GM12878 (cell line): ENCODE results near the gene BTG1. TPM values are rescaled to one million over a fixed set of nuclear protein-coding genes. Genes with fewer than 3 reads are reported as not detected.

Experiments
- ATAC-seq: fragments of 200-7000 bp; cut with Tn5 transposase; 3 replicates; pipeline ENCODE4 v1.9.1; 2020; ENCODE audit warnings: mild to moderate bottlenecking, moderate library complexity
- BruUV-seq: library from RNA; stranded (reverse); fragments of 400-500 nt; replicated peaks from 2 replicates; lab custom pipeline; 2021; lab: Mats Ljungman, UMichigan
- CTCF ChIA-PET: fragments of 300-600 bp; sonication (Branson Sonifier 250); formaldehyde crosslinking; extraction: SDS; loops from one replicate; lab custom pipeline; 2021; ENCODE audit warnings: inconsistent platforms; lab: Yijun Ruan, JAX
- POLR2A ChIA-PET: fragments of 350-600 bp; formaldehyde crosslinking; extraction: SDS; loops from one replicate; lab custom pipeline; 2021; ENCODE audit warnings: inconsistent platforms; lab: Charles Lee
- RAD21 ChIA-PET: fragments of 300-600 bp; sonication (Branson Sonifier 250); formaldehyde crosslinking; loops from one replicate; lab custom pipeline; 2023; ENCODE audit warnings: antibody characterized with exemption; ENCODE audit not compliant: unreplicated experiment; lab: Charles Lee
- SMC1A ChIA-PET: fragments of 300-600 bp; sonication (Branson Sonifier 250); formaldehyde crosslinking; loops from one replicate; lab custom pipeline; 2023; ENCODE audit not compliant: unreplicated experiment, uncharacterized antibody; lab: Charles Lee
- DNase-seq: peaks from one replicate; pipeline ENCODE4 v3.0.0-alpha.2; 2011; ENCODE audit warnings: low read depth, low spot score
- FAIRE-seq: peaks from 3 replicates; lab custom pipeline; 2011; peaks lifted over from hg19 to GRCh38; lab: Jason Lieb, UNC
- H2AFZ ChIP-seq: 2 replicates; pipeline ENCODE4 v1.6.0; 2011; ENCODE audit warnings: low read depth, low read length, control low read depth; ENCODE audit not compliant: control insufficient read depth
- H3K27ac ChIP-seq: 2 replicates; pipeline ENCODE4 v1.5.1; 2011; ENCODE audit warnings: control low read depth; ENCODE audit not compliant: control insufficient read depth, insufficient read depth
- H3K27me3 ChIP-seq, 2 experiments: replicated peaks in 1 of 2; 2 replicates each; pipeline versions ENCODE4 v1.6.0 to v1.6.1; 2011; ENCODE audit warnings: low read length in 1 of 2; ENCODE audit not compliant: control insufficient read depth in 2 of 2, insufficient read depth in 2 of 2
- H3K36me3 ChIP-seq, 2 experiments: 2 replicates each; pipeline ENCODE4 v1.5.1; 2011; ENCODE audit warnings: low read length in 1 of 2; ENCODE audit not compliant: control insufficient read depth in 2 of 2, insufficient read depth in 2 of 2
- H3K4me1 ChIP-seq: 2 replicates; pipeline ENCODE4 v1.6.1; 2011; ENCODE audit warnings: mild to moderate bottlenecking, low read length, moderate library complexity, mixed read lengths; ENCODE audit not compliant: control insufficient read depth, insufficient read depth
- H3K4me2 ChIP-seq: 2 replicates; pipeline ENCODE4 v1.6.0; 2011; ENCODE audit warnings: control low read depth; ENCODE audit not compliant: control insufficient read depth, insufficient read depth
- H3K4me3 ChIP-seq: fragments of 200-600 bp; sonication (generic); 2 replicates; pipeline ENCODE4 v1.5.1; 2016
- H3K79me2 ChIP-seq: 2 replicates; pipeline ENCODE4 v1.6.0; 2011; ENCODE audit warnings: low read length; ENCODE audit not compliant: control insufficient read depth, insufficient read depth
- H3K9ac ChIP-seq: 2 replicates; pipeline ENCODE4 v1.8.0; 2011; ENCODE audit warnings: low read length, control low read depth, mixed read lengths; ENCODE audit not compliant: control insufficient read depth, insufficient read depth
- H3K9me3 ChIP-seq: replicated peaks from 3 replicates; pipeline ENCODE4 v1.5.1; 2011; ENCODE audit warnings: mild to moderate bottlenecking, low read length; ENCODE audit not compliant: control insufficient read depth, insufficient read depth
- H4K20me1 ChIP-seq: 2 replicates; pipeline ENCODE4 v1.6.0; 2011; ENCODE audit not compliant: control insufficient read depth, insufficient read depth
- BMI1 ChIP-seq: fragments of 450-650 bp; IDR thresholded peaks from 2 replicates; pipeline ENCODE4 v1.6.1; 2016; ENCODE audit warnings: mild to moderate bottlenecking, moderate library complexity, borderline replicate concordance
- FOXK2 ChIP-seq: fragments of 450-650 bp; IDR thresholded peaks from 2 replicates; pipeline ENCODE4 v1.6.1; 2017; ENCODE audit warnings: mild to moderate bottlenecking, moderate library complexity
- MLLT1 ChIP-seq: fragments of 450-650 bp; IDR thresholded peaks from 2 replicates; pipeline ENCODE4 v1.6.1; 2016; ENCODE audit warnings: mild to moderate bottlenecking
- MTA2 ChIP-seq: fragments of 450-650 bp; IDR thresholded peaks from 2 replicates; pipeline ENCODE4 v1.6.1; 2016; ENCODE audit warnings: low read depth, mild to moderate bottlenecking, moderate library complexity
- NBN ChIP-seq: fragments of 450-650 bp; IDR thresholded peaks from 2 replicates; pipeline ENCODE4 v1.6.1; 2016
- NFIC ChIP-seq: IDR thresholded peaks from 2 replicates; pipeline ENCODE4 v1.6.1; 2012; ENCODE audit warnings: low read depth, mild to moderate bottlenecking, inconsistent platforms, low read length, moderate library complexity
- SMAD5 ChIP-seq: IDR thresholded peaks from 2 replicates; pipeline ENCODE4 v1.6.1; 2016; ENCODE audit warnings: antibody characterized with exemption, low read depth
- ZNF384 ChIP-seq: IDR thresholded peaks from 2 replicates; pipeline ENCODE4 v1.6.1; 2012; ENCODE audit warnings: low read depth, mild to moderate bottlenecking, low read length, improper control_type of control experiment, borderline replicate concordance
- ZNF687 ChIP-seq: fragments of 450-650 bp; IDR thresholded peaks from 2 replicates; pipeline ENCODE4 v1.6.1; 2017; ENCODE audit warnings: mild to moderate bottlenecking, moderate library complexity
- WGBS: methylation state at CpG from one replicate; pipeline ENCODE4 v1.1.6; 2016; ENCODE audit warnings: low lambda C conversion rate; ENCODE audit not compliant: insufficient replicate concordance, insufficient coverage; ENCODE audit errors: missing lambda C conversion rate; 5-methylcytosine and 5-hydroxymethylcytosine counted together
- in situ Hi-C: fragments of 300-500 bp; cut with MboI; formaldehyde crosslinking; loops from 9 replicates; pipeline ENCODE4 v1.14.3; 2018; ENCODE audit warnings: mixed read lengths
- intact Hi-C: fragments of 100-400 bp; cut with micrococcal nuclease; formaldehyde crosslinking; loops from one replicate; pipeline ENCODE4 v1.14.2; 2022; ENCODE audit not compliant: unreplicated experiment
- polyA plus RNA-seq, 11 experiments: library from polyadenylated mRNA; depleted of rRNA in 4 of 11; unstranded in 6 of 11; stranded (reverse) in 5 of 11; fragments of >200 nt; fragmentation: Nextera tagmentation in 4 of 11; fragmentation: Illumina TruSeq in 1 of 11; extraction: Ambion mirVana in 4 of 11; extraction: Trizol in 1 of 11; gene quantifications; 1 replicate in 1 of 11; 2 replicates in 10 of 11; pipeline versions ENCODE4 v1.2.1 to v1.2.3, GENCODE V29; 2011 to 2016; ENCODE audit warnings: inconsistent platforms in 2 of 11, missing spikeins in 2 of 11, low read depth in 1 of 11
- total RNA-seq, 4 experiments: library from RNA; depleted of rRNA in 3 of 4; stranded (reverse); fragments of >200 nt in 3 of 4; fragmentation: Illumina TruSeq in 1 of 4; extraction: Trizol in 1 of 4; gene quantifications; 2 replicates each; pipeline versions ENCODE4 v1.2.1 to v1.2.3, GENCODE V29; 2013 to 2021
- TF ChIP-seq, protein P1 (sequence below): IDR thresholded peaks from 2 replicates; pipeline ENCODE4 v1.6.1; 2012; ENCODE audit warnings: low read length, inconsistent platforms

BTG1 gene
- total and polyA plus RNA-seq, 10 of the 15 experiments (the other 5 are each of a cell fraction or from before 2014, with no cell fraction given), result 23.7 to 194 (median 56.4) TPM

GRCh38 chr12:92132288-92132687 lies 13.4 kb downstream of the BTG1 start (continued):
- TF ChIP-seq ZNF687, result peak; percentile 48; the same call in 1 of the 2 replicates
- TF ChIP-seq, protein P1, sequence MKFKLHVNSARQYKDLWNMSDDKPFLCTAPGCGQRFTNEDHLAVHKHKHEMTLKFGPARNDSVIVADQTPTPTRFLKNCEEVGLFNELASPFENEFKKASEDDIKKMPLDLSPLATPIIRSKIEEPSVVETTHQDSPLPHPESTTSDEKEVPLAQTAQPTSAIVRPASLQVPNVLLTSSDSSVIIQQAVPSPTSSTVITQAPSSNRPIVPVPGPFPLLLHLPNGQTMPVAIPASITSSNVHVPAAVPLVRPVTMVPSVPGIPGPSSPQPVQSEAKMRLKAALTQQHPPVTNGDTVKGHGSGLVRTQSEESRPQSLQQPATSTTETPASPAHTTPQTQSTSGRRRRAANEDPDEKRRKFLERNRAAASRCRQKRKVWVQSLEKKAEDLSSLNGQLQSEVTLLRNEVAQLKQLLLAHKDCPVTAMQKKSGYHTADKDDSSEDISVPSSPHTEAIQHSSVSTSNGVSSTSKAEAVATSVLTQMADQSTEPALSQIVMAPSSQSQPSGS, result 0 out of 2 replicates have a peak, but pooled peaks have one; percentile 17
- TF ChIP-seq NFIC, result peak; percentile 36
- TF ChIP-seq MTA2, result no peak

DNA sequence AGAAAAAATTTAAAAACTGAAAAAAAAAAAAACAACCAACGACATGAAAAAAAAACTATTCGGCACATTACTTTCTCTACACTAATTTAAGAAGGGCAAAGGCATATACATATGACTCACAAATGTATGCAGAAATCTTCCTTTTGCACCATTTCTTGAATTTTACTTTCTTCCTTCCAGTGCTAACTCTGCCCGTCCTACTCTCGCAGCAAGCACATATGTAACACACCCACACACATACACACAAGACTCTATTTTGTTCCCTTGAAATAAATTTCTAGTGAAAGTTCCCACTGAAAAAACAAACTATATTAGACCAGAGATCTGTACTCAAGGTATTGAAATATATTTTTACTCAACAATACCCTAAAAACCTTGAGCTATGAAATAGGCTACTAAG lies 14.6 kb downstream of the BTG1 start:
- in situ Hi-C loops (loop anchor here (10.0 to 25.0 kb wide), 2 partner anchors 544 to 736 kb away; no protein-coding TSS in a partner anchor), intact Hi-C loops (loop anchor here (5.0 kb wide), 2 partner anchors 84 to 139 kb away; no protein-coding TSS in a partner anchor)
- POLR2A ChIA-PET, result interaction anchor here (0.6 to 8.8 kb wide), 7 partner anchors 14 to 373 kb away, joined by 3 to 112 read pairs (median 5); partner anchors contain the start of gene BTG1
- Histone ChIP-seq H2AFZ (no peak overlapping the region), H3K27ac (peak overlapping the region; percentile 59), H3K79me2 (peaks cover 93% of the 10 kb centered on the region), H3K36me3 (no peaks in the 10 kb centered on the region; a peak in 1 of 4 replicates), H3K9me3 (peaks cover 5% of the 10 kb centered on the region; the same call in 2 of the 3 replicates), H3K4me1 (peaks cover 16% of the 10 kb centered on the region; the same call in 1 of the 2 replicates), H3K9ac (no peak overlapping the region), H3K4me2 (peak overlapping the region; percentile 65), H3K27me3 (no peaks in the 10 kb centered on the region), H3K4me3 (peak overlapping the region; percentile 22; the same call in 1 of the 2 replicates), H4K20me1 (no peaks in the 10 kb centered on the region)
- RAD21 ChIA-PET, result interaction anchor here (0.6 to 9.9 kb wide), 10 partner anchors 10 to 439 kb away, joined by 3 to 167 read pairs (median 6); partner anchors contain the start of gene BTG1
- SMC1A ChIA-PET, result interaction anchor here (0.6 to 7.5 kb wide), 13 partner anchors 10 to 271 kb away, joined by 3 to 98 read pairs (median 4); partner anchors contain the start of gene BTG1
- WGBS, result 30% methylated on average over 4 of the region's 4 CpGs
- BruUV-seq, result no TSS peak
- TF ChIP-seq FOXK2 (no peak), ZNF384 (peak; percentile 44; the same call in 1 of the 2 replicates), BMI1 (0 out of 2 replicates have a peak, but pooled peaks have one; percentile 2), SMAD5 (no peak), NBN (peak; percentile 30; the same call in 1 of the 2 replicates), MLLT1 (peak; percentile 83)
- TF ChIP-seq, protein P1, result no peak; the same call in 1 of the 2 replicates
- no peak for ATAC-seq
- DNase-seq, result no peak
- CTCF ChIA-PET, result interaction anchor here (1.4 kb wide), 1 partner anchor 319 kb away, joined by 4 read pairs; no protein-coding TSS in a partner anchor
- FAIRE-seq, result no peak
